ENCODE results near the gene LARGE2.
A peak's percentile ranks its signal among the peaks of the same experiment; 100 is the strongest.

Gene LARGE2

DNA sequence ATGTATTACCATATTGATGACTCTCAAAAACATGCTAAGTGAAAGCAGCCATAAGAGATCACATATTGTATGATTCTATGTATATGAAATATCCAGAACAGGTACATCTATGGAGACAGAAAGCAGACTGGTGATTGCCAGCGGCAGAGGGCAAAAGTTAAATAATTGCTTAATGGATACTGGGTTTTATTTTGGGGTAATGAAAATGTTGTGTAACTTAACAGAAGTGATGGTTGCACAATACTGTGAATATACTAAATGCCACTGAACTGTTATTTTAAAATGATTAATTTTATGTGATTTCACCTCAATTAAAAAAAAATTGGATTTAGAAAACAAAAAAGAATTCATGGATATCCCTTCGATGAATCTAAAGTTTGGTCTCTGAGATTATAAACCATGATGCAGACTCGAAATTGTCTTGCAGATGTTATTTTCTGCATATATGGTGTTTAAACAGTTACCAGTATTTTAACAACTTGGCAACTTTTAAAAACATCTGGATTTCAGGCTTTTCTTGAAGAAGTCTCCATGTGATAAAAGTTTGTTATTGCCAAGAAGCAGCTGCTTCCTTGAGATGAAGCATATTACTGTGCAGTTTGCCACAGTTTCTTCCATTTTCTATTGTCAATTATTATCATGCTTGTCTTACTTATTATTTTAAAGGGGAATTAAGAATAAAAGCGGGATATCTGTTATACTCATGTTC is 38.1 kb downstream of the LARGE2 start:
- no peak for DNase-seq (ENCODE audit: low read depth, low spot score)

DNA sequence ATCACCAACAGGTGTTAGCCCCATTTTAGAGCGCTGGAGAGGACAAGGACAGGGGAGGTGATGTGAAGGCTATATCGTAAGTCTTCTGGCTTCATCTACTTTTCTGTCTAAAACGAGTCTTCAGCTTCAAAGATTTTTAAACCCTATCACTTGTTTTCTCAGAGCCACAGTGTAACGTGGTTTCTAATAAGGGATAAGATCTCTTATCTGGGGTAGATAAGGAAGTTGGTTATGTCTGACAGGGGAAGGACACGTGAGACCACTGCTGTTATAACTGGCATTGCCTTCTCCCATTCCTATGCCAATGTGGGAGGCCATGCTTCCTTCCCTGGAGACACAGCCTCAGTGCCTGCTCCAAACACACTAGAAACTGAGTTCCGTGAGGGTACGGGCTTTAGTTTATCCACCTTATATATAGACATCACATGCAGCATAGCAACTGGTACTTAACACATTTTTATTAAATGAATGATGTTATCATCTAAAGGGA is 39.3 kb downstream of the LARGE2 start:
- no peak for DNase-seq (ENCODE audit: low read depth, low spot score)

DNA sequence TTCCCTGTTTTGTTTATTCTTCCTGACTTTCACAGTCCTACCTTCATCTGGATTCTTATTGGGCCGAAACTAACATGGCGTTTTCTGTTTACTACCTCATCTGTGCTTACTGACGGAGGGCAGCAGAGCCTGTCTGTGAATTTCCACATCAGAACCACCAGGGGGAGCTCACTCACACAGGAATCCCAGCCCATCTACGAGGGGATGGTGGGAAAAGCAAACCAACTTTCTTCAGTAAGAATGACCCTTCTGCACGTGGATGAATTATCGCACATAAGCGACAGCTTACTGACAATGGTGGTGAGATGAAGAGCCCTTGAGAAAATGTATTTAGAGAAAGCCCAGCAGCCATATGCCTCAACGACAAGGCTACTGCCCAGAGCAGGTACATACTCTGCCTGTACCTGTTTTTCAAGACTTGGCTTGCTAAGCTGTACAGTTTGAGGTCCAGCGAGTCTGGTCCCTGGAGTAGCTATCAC is 42.5 kb downstream of the LARGE2 start:
- DNase-seq (ENCODE audit: low read depth, low spot score): peak; percentile 34

DNA sequence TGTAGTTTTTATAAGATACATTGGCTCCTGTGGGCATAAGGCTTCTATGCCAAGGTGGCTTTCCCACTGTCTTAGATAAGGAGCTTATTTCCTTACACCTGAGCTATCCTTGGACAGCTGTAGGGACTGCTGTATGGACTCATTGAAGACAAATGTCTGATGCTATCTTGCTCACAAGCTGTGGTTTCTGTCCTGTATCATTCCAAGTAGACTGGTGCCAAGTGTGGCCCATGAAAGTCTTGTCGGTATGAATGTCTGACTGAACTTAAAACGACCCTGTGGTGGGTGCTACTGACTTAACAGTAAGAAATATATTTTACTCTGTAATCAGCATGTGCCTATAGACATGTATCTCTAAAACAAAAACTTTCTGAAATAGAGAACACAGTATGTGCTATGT is 45.0 kb downstream of the LARGE2 start:
- no peak for DNase-seq (ENCODE audit: low read depth, low spot score)

DNA sequence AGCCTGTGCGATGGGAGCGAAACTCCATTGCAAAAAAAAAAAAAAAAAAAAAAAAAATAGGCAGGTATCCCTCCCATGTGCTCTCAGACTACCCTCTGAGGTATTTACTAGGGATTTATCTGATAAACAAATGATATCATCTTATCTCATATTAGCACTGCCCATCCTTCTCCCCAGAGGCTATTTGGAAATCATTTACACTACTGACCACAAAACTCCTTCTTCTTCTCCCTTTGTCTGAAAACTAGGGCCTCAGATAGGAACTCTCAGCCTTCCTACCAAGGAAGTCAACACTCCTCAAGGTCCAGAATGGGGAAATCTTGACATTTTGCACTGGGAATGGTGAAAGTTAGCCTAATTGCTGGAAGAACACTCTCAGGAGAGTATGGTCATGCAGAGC is 46.4 kb downstream of the LARGE2 start:
- DNase-seq (ENCODE audit: low read depth, low spot score): no peak

DNA sequence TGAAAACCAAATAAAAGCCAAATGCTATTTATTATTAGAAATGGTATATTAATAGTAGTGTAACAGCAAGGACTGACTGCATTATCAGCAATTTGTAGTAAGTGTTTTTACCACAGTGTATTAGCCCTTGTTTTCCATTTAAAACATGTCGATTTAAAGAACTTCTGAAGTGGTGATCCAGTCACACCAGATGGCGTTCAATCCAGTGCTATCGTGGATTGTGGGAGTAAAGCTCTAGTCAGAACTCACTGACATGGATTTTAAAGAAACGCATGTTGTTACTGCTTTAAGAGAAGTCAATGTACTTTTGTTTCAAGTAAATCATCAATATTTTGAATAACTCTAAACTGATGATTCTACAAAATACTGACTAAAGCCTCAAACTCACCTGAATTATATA is 51.1 kb downstream of the LARGE2 start:
- DNase-seq (ENCODE audit: low read depth, low spot score): no peak

- DNase-seq (ENCODE audit: low read depth, low spot score): no peak
These were observed 52.4 kb downstream of the LARGE2 start for GRCh38 chr11:45974806-45975205.

Measured in activated naive CD8-positive, alpha-beta T cell treated with anti-CD3 and anti-CD28 coated beads, Interleukin-2, amount 50 U/mL, for 16 hours (primary cell).